Astrocyte (in vitro differentiated cells and primary cell): ENCODE results near the gene ANK3. TPM values are rescaled to one million over a fixed set of nuclear protein-coding genes. Genes with fewer than 3 reads are reported as not detected.

Experiments used
- DNase-seq: peaks from one replicate; pipeline ENCODE4 v3.0.0-alpha.2; 2010; ENCODE audit warnings: low read depth
- FAIRE-seq: peaks from 2 replicates; lab custom pipeline; 2011; peaks lifted over from hg19 to GRCh38; lab: Jason Lieb, UNC
- H2AFZ ChIP-seq: 2 replicates; pipeline ENCODE4 v1.6.0; 2012; ENCODE audit warnings: low read depth, low read length, inconsistent platforms
- H3K27ac ChIP-seq: 2 replicates; pipeline ENCODE4 v1.5.1; 2011; ENCODE audit warnings: low read depth, low read length, inconsistent platforms
- H3K27me3 ChIP-seq: 2 replicates; pipeline ENCODE4 v1.6.0; 2011; ENCODE audit warnings: low read length, inconsistent platforms; ENCODE audit not compliant: insufficient read depth
- H3K36me3 ChIP-seq: 2 replicates; pipeline ENCODE4 v1.5.1; 2011; ENCODE audit warnings: low read length, inconsistent platforms; ENCODE audit not compliant: insufficient read depth
- H3K4me1 ChIP-seq: 2 replicates; pipeline ENCODE4 v1.5.1; 2011; ENCODE audit warnings: low read length, inconsistent platforms; ENCODE audit not compliant: insufficient read depth
- H3K4me2 ChIP-seq: 2 replicates; pipeline ENCODE4 v1.6.0; 2012; ENCODE audit warnings: low read length, inconsistent platforms
- H3K4me3 ChIP-seq: 2 replicates; pipeline ENCODE4 v1.5.1; 2011; ENCODE audit warnings: low read depth, mild to moderate bottlenecking, low read length, inconsistent platforms; ENCODE audit not compliant: insufficient read depth
- H3K79me2 ChIP-seq: 2 replicates; pipeline ENCODE4 v1.6.0; 2012; ENCODE audit warnings: mild to moderate bottlenecking, low read length, inconsistent platforms; ENCODE audit not compliant: insufficient read depth
- H3K9ac ChIP-seq: 2 replicates; pipeline ENCODE4 v1.6.0; 2012; ENCODE audit warnings: mild to moderate bottlenecking, low read length, inconsistent platforms
- H3K9me3 ChIP-seq: 2 replicates; pipeline ENCODE4 v1.5.1; 2012; ENCODE audit warnings: low read depth, mild to moderate bottlenecking, low read length, inconsistent platforms; ENCODE audit not compliant: insufficient read depth
- H4K20me1 ChIP-seq: 2 replicates; pipeline ENCODE4 v1.6.0; 2012; ENCODE audit warnings: low read length, inconsistent platforms; ENCODE audit not compliant: insufficient read depth
- H3K27ac Mint-ChIP-seq: one replicate; pipeline ENCODE4 v1.8.0; 2021; ENCODE audit warnings: mild to moderate bottlenecking, mixed read lengths; ENCODE audit not compliant: unreplicated experiment
- H3K27me3 Mint-ChIP-seq: one replicate; pipeline ENCODE4 v1.8.0; 2021; ENCODE audit warnings: low read depth, mixed read lengths; ENCODE audit not compliant: unreplicated experiment
- H3K36me3 Mint-ChIP-seq: one replicate; pipeline ENCODE4 v1.8.0; 2021; ENCODE audit warnings: low read depth, mixed read lengths; ENCODE audit not compliant: unreplicated experiment
- H3K4me1 Mint-ChIP-seq: one replicate; pipeline ENCODE4 v1.8.0; 2021; ENCODE audit warnings: low read depth, mixed read lengths; ENCODE audit not compliant: unreplicated experiment
- H3K4me3 Mint-ChIP-seq: one replicate; pipeline ENCODE4 v1.8.0; 2021; ENCODE audit warnings: mild to moderate bottlenecking, moderate library complexity, mixed read lengths; ENCODE audit not compliant: unreplicated experiment
- H3K9me3 Mint-ChIP-seq: one replicate; pipeline ENCODE4 v1.8.0; 2021; ENCODE audit warnings: mild to moderate bottlenecking, mixed read lengths; ENCODE audit not compliant: unreplicated experiment
- CTCF ChIP-seq: IDR thresholded peaks from 2 replicates; pipeline ENCODE4 v1.5.1; 2011; ENCODE audit warnings: low read depth, mild to moderate bottlenecking, inconsistent platforms, low read length, moderate library complexity; ENCODE audit not compliant: insufficient read depth
- EZH2 ChIP-seq: IDR thresholded peaks from 2 replicates; pipeline ENCODE4 v1.6.1; 2012; ENCODE audit warnings: mild to moderate bottlenecking, low read length, inconsistent platforms; ENCODE audit not compliant: insufficient read depth
- total RNA-seq: library from RNA; stranded (reverse); gene quantifications from 2 replicates; pipeline ENCODE4 v1.2.1, GENCODE V29; 2021

The ANK3 gene
- total RNA-seq, 1 donor from 2014 or later, result 21.1 TPM

GRCh38 chr10:60257767-60258428, 131.8 kb downstream of the ANK3 start:
- no peak for TF ChIP-seq CTCF
- no peak for TF ChIP-seq EZH2
- Mint-ChIP-seq H3K4me1 (peaks cover 10% of the 10 kb centered on the region), H3K27ac (no peak overlapping the region), H3K9me3 (no peaks in the 10 kb centered on the region), H3K27me3 (no peaks in the 10 kb centered on the region), H3K4me3 (no peak overlapping the region), H3K36me3 (peaks cover 1% of the 10 kb centered on the region)
- Histone ChIP-seq H3K9ac (no peak overlapping the region), H3K4me2 (no peak overlapping the region), H3K27ac (no peak overlapping the region), H4K20me1 (no peaks in the 10 kb centered on the region), H3K4me1 (no peaks in the 10 kb centered on the region), H3K4me3 (no peak overlapping the region), H3K79me2 (no peaks in the 10 kb centered on the region), H3K27me3 (no peaks in the 10 kb centered on the region), H3K9me3 (no peaks in the 10 kb centered on the region), H3K36me3 (no peaks in the 10 kb centered on the region), H2AFZ (no peak overlapping the region)
- DNase-seq (no peak), FAIRE-seq (no peak)

GRCh38 chr10:60254776-60255175, 134.9 kb downstream of the ANK3 start:
- no peak for TF ChIP-seq CTCF
- DNase-seq, result no peak
- Histone ChIP-seq H3K27me3 (no peaks in the 10 kb centered on the region), H3K4me2 (no peak overlapping the region), H3K4me1 (no peaks in the 10 kb centered on the region), H3K9me3 (no peaks in the 10 kb centered on the region), H3K27ac (no peak overlapping the region), H3K36me3 (no peaks in the 10 kb centered on the region), H4K20me1 (no peaks in the 10 kb centered on the region), H3K4me3 (no peak overlapping the region), H3K9ac (no peak overlapping the region), H2AFZ (no peak overlapping the region), H3K79me2 (no peaks in the 10 kb centered on the region)
- Mint-ChIP-seq H3K36me3 (no peaks in the 10 kb centered on the region), H3K27me3 (no peaks in the 10 kb centered on the region), H3K4me1 (peaks cover 10% of the 10 kb centered on the region), H3K4me3 (no peak overlapping the region), H3K9me3 (no peaks in the 10 kb centered on the region), H3K27ac (no peak overlapping the region)
- no peak for FAIRE-seq

GRCh38 chr10:60253484-60253883, 136.2 kb downstream of the ANK3 start:
- no peak overlapping the region for H3K4me2 ChIP-seq
- H3K9ac ChIP-seq, result no peak overlapping the region
- TF ChIP-seq CTCF (no peak), EZH2 (no peak)
- H3K36me3 ChIP-seq, result no peaks in the 10 kb centered on the region
- H2AFZ ChIP-seq, result no peak overlapping the region
- no peaks in the 10 kb centered on the region for H3K9me3 ChIP-seq
- Mint-ChIP-seq H3K4me3 (no peak overlapping the region), H3K27me3 (no peaks in the 10 kb centered on the region), H3K27ac (no peak overlapping the region), H3K9me3 (no peaks in the 10 kb centered on the region), H3K4me1 (peaks cover 8% of the 10 kb centered on the region), H3K36me3 (no peaks in the 10 kb centered on the region)
- H3K27me3 ChIP-seq, result no peaks in the 10 kb centered on the region
- H3K4me1 ChIP-seq, result no peaks in the 10 kb centered on the region
- no peak for DNase-seq
- no peaks in the 10 kb centered on the region for H3K79me2 ChIP-seq
- no peak overlapping the region for H3K4me3 ChIP-seq
- H4K20me1 ChIP-seq, result no peaks in the 10 kb centered on the region
- H3K27ac ChIP-seq, result no peak overlapping the region
- FAIRE-seq, result no peak
